NCI-H2029 (cell line): ENCODE measurements around the gene ARPP21.

Experiments used
- DNase-seq: peaks from one replicate; lab custom pipeline; 2025; lab: John Stamatoyannopoulos, UW

Gene ARPP21

DNA sequence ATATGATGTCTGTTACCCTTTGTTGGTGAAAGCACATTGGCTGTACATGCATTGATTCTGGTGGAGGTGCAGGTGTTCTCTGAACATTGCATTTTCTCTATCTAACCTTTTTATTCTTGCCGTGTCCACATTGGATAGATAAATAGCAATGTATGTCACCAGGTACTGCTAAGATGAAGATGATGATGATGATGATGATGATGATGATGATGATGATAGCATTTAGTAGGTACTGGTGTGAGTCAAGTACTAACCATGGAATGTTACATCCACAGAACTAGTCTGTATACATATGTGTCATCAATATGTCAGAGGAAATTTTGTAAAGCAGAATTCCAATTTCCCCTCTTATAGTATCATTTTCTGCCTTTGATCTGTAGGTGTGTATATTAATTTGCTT is 36.3 kb downstream of the ARPP21 start:
- DNase-seq: no peak

DNA sequence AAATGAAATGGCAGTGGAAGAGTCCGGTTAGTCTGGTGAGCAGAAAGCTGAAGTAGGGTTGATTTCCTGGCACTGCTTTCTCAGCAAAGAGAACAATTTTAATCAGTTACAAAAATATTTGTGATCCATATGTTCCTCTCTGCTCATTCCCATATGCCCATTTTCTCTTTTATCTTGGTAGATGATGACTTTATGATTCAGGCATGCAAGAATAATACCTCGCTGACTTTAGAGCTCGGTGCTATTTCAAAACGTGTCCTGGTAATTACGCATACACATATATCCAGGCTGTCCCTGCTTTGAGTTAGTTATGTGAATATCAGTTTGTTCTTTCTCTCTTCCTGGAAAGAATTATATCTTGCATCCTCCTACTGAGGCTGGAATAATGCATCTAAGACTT is 38.5 kb downstream of the ARPP21 start:
- DNase-seq: no peak

DNA sequence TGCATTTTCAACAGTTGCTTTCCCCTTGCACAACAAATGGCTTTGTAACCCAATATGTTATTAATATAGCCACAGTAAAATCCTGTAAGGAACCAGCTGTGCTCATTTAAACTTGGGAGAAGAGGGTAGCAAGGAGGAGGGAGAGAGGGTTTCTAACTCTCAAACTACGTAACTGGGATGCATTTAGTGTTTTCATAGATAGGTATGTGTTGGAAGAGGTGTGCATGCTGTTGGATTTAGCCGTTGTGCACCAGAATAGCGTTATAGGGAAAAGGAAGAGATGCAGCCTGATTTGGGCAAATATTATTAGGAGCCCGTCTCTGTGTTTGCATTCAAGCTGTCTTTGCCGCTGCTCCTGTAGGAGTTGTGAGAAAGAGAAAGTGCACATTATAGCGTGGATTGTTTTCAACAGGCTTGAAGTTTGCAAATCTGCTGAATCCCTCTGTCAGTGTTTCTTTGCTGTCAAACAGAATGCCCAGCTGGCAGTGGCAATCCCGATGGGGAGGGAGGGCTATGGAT is 39.4 kb downstream of the ARPP21 start:
- DNase-seq: no peak

DNA sequence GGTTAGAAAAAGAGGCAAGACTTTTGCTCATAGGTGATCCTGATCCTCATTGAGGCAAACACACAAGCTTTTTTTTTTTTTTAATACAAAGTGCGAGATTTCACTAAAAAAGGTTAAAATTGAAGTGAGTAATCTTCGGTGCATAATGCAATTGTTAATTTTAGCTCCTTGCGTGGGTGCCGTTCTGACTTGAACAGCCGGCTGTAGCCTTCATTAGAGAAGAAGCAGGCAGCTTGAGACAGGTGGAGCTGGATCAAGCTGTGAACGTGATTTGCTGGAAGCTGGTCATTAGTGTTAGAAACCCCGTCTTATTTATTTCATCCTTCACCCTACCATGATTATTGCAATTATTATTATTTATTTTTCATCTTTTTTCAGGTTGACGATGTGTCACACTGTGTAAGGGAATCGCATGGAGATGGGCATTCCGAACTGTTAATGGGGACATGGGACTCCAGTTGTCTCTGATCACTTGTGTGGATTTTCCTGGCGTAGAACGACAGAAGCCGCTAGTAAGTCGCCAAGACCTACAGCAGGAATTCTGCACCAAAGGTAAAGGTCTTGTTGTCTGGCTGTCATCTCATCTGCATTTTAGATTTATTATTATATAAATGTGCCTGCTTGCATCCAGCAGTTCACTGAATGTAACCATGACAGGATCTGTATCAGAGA is 40.2 kb downstream of the ARPP21 start:
- no peak for DNase-seq

DNA sequence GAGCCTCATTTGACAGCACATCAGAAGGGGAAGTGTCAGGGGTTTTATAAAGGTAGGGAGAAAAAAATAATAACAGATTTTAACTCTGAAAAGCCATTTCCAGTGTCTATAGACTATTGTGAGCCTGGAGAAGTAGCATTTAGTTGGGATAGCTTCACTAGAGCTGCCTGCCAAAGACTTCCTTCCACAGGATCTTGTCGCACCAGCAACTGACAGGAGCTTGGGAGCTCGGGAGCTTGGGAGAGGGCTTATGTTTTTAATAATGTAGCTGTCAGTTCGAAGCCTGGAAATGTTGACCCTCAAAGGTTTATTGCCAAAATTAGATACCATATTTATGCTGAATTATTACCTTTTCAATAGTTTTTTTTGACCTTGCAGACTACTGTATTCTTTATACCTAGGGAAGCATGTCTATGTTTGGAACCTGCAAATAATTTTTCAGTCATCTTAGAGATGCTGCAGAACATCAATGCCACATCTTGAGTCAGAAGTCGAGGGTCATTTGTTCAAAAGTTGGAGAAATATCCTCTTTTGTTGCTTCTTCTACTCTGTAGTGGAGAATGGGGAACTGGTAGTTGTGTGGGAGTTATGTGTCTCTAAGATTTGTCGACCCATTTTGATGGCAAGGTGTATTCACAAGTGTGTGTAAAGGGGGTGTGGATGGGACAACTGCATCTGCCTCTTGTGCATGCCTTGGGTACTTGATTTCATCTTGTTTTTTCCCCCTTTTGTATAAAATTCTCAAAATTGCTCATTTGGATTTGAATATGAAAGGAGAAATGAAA is 41.7 kb downstream of the ARPP21 start:
- no peak for DNase-seq

DNA sequence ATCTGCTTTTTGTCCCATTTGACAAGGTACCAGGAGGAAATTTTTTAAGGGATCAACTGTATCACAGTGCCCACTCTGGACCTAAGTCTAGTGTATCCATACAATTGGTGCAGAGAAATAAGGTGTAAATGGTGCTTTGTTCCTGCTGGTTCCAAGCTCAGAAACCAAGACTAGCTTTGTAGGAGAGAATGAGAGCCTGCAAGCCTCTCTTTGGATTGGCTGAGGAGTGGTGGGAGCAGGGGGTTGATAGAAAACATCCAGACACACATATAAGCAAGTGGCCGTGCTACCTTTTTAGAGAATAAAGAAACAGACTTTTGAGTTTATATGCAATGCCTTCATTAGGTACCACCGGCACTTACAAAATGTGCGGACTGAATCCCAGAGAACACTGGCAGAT is 45.8 kb downstream of the ARPP21 start:
- no peak for DNase-seq

DNA sequence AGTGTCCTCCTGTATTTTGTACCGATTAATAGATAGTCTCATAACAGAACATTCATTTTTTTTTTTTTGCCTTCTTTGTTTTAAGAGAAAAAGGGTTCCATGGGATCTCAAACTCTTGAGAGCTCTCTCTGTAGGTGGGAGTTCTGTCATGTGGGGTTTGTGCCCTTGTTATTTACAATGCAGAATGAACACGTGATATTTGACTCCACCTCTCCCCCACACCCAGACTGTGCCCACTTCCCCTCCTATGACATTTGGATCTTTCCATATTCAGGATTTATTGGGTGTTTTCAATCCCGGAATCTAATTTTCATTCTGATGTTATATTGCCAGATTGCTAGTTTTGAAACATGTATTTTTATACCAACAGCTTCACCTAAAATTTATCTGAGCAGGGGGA is 49.5 kb downstream of the ARPP21 start:
- DNase-seq: no peak

DNA sequence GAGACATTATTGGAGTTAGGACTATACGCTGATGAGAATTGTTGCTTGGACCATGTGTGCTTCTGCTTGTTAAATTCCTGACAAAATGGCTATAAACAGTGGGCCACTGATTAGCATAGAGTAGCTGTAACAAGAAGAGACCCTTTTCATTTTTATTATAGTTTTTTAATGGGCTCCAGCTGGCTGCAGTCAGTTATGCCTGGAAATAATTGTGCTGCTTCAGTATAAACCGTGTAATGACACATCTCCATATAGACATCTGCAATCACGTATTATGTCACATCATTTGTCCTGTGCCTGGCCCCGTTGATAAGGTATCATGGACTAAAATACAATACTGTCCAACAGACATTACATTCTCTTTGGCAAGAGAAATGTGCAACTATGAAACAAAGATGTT is 50.9 kb downstream of the ARPP21 start:
- no peak for DNase-seq

DNA sequence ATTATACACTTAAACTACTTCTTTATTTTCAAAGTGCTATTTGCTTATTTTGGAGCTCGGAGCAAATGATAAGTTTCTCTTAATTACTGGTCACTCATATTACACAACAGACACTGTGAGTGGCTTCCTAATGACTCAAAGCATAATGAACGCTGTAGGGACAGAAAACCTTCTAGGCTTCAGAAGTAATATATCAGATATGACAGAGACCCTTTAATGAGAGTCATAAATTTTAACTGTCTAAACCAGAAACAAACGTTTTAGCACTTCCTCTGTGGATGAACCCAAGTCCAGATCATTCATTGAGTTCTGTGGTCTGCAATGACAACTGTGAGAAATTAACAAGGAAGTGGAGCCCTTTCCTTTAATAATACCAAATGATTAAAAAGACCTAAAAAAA is 66.6 kb downstream of the ARPP21 start:
- no peak for DNase-seq

DNA sequence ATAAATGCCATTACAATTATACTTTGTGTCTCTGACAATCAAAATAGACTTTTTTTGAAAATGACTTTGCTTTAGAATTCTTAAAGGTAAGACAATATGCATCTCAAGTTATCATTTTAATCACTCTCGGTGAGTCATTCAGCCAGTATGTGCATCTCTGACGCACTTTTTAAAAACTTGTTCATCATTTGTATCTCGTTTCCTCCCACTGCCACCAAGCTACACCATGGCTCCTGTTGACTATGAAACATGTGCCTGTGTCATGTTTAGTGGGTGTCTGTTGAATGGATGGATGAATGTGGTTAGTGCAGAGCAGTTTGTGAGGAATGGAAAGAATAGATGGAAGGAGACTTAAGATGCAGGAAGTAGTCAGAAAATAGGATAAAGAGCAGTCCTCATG is 68.6 kb downstream of the ARPP21 start:
- no peak for DNase-seq

DNA sequence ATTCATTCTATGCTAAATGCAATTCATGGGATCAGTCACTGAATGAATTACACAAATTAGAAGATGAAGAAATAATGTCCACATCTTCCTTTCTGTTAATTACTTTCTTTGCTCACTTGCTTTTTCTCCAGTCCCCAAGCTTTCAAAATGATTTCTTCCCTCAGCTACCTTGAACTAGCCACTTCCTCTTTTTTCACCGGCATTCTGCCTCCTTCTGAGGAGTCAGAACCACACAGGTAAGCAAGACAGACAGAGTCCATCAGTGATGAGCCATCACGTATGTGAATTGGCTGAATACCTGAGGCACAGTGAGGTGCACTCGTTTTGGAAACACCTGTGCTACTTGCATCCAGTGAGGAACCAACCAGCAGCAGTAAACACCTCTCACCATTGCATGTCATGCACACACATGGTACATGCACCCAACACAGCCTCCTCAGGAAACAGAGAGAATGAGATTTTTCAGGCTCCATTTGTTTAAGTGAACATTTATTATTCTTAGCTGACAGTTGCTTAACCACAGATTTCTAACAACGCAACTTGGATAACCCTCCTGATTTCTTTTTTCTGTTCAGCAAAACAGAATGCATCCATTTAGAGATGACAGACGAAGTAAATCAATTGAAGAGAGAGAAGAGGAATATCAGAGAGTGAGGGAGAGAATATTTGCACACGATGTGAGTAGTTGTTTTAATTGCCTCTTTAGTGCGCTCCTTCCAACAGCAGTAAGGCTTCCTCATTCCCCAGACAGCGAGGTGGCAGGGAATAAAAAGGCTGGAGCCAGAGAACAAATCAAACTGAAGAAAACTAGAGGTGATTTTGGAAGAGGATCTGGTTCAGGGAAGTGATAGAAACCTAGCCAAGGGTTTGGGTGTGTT is 69.3 kb downstream of the ARPP21 start:
- no peak for DNase-seq

DNA sequence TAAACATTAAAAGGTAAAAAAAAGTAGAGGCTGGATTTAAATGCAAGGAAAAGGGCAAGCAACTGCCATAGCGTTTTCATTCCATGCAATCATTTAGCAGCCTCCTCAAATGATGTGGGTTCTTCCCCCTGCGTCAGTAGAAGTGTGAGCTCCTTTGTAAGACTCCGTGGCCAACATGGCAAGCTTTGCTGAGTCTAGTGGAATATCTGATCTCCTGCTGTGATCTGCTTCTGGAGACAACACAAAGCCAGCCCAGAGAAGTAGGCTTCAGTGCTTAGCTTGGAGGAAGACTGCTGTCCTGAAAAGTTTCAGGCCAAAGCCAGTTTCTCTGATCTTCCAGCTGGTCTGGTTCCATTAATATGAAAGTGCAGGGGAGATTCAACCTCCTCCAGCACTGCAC is 70.4 kb downstream of the ARPP21 start:
- no peak for DNase-seq

DNA sequence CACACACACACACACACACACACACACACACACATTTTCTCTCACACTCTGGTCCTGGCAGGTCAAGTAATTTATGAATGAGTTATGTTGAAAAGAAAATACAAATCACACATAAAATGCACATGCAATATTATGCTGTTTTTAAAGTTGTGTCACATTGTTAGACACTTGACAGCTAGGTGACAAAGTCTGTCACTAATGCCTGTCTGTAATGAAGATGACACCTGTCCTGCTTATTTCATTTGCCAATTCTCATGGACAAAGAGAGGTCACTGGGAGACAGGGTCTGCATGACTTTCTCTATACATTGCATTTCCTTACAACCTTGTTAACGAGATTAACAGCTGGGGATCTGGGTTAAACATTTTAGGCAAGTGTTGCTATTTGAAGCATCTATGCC is 71.2 kb downstream of the ARPP21 start:
- no peak for DNase-seq

DNA sequence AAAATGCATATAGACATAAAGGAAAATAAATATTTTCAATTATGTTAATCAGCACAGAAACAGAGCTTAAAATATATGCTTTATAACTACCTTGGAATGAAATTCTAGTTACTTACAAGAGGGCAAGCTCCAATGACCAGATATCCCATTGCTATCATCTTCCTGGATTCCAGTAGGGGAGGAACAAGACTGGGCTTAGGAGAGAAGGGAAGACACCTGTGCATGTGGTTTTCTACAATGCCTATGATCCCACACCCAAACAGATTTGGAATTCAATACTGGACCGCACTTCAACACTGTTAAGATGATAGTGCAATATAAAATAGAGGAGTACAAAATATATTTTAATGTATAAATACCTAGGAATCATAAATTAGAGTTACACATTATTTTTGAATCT is 79.6 kb downstream of the ARPP21 start:
- no peak for DNase-seq

DNA sequence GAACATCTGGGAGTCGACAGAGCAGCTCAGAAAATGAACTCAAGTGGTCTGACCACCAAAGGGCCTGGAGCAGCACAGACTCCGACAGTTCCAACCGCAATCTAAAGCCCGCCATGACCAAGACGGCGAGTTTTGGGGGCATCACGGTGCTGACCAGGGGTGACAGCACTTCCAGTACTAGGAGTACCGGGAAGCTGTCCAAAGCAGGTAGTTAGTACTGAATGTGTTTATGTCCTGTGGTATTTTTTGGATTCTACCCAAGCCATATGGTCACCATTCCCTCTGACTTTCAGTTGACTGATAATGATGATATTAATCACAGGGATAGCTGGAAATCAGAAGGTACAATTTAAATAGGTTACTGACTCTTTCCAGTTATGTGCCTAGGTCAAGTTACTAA is 82.3 kb downstream of the ARPP21 start:
- DNase-seq: no peak

DNA sequence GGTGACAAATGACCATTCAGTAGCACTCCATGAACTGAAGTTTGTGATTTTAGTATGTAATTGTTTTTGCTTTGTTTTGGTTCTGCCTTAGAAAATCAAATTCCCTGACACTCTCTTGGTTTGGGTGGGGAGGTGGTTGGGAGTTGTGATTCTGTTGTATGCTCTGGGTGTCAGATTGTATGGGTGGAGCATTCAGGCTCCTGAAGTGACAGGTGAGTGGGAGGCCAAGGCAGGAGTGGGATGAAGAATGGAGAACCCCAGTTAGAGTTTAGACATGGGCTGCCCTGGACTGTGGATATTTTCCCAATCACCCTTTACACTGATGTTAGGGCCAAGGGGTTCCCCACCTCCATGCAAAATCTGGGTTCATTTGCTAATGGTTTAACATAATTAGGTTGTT is 83.6 kb downstream of the ARPP21 start:
- no peak for DNase-seq

DNA sequence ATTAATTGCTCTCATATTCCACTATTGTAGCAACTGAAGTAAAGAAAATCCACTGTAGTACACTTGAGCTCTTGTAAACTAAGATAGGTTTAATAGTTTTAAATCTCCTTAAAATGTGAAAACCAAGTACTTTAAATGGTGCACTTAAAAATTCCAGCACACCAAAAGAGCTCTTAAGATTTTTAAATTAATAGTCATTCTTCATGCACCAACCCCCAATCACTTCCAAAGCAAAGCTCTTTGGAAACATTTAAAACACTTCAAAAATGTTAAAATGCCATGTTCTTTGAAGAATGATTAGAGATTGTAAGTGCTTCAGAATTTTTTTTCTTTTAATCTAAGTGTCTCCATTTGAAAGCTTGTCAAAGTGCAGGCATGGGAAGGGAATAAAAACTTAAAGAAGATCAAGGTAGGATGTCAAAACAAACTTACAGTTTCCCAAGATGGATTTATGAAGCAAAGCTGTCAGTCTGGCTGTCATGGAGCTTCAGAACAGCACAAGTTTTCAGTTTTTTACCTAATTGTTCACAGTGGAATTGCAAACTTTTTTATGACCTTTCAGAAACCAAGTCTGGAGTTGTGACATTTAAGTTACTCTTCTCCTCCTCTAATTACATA is 84.3 kb downstream of the ARPP21 start:
- no peak for DNase-seq

DNA sequence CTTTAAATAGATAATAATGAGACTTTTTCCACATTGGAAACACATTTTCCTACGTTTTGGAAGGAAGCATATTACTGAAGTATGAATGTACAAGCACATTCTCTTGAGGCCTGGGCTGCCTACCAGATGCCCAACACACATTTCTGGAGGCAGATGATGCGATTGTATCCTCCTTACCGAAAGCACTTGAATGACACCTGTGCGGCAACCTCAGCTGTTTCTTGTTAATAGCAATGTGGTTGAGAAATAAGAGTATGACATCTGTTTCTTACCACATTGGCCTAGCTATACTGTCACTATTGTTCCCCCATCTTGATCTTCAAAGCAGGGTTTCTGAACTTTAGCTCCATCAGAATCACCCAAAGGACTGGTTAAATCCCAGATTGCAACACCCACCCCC is 84.8 kb downstream of the ARPP21 start:
- no peak for DNase-seq

DNA sequence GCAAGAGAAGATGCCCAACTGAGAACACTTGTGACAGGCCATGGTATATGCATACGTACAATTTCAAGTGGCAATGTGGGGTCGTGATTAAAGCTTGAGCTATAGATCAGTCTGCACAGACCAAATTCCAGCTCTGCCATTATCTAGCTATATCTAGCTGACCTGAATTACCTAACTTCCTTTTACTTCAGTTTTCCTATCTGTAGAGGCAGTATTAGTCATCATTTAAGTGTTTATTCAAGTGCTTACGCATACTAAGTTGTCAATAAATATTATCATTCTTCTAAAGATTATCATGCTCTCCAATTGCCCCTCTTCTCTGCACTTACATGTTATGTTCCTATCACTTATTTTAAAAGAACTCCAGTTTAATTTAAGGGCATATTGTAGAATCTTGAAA is 87.9 kb downstream of the ARPP21 start:
- DNase-seq: no peak

DNA sequence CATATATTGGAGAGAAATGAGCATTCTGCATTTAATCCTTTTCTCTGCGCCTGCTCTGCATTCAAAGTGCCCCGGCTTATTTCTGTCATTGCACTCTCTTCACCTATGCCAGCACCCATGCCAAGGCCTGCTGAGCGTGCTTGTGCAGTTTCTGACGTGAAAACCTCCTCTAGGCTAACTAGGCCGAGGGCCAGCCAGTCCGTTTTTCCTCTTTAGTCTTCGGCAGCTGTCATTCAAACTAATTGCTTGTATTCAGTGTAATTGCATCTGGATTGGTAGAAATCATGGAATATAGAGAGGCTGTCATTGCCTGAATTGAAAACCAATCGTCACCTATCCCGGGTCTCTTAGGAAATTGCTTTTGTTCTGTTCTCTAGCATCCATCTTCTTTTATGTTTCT is 94.0 kb downstream of the ARPP21 start:
- DNase-seq: no peak

DNA sequence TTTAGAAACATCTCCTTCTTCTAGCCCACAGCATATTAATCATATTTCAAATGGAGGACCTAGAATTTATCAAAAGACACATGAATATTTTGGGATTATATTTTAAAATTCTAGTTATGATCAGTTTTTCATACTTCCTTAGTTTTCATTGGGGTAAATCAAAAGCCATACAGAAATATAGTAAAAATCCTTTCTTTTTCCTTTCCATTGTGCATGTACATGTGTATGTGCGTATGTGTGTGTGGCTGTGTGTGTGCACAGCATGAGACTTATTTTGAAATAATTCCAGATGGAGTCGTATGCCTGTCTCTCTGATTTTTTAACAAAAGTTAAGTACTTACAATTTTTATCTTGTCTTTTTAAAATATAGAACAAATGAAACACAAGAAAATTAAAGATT is 94.5 kb downstream of the ARPP21 start:
- DNase-seq: no peak

DNA sequence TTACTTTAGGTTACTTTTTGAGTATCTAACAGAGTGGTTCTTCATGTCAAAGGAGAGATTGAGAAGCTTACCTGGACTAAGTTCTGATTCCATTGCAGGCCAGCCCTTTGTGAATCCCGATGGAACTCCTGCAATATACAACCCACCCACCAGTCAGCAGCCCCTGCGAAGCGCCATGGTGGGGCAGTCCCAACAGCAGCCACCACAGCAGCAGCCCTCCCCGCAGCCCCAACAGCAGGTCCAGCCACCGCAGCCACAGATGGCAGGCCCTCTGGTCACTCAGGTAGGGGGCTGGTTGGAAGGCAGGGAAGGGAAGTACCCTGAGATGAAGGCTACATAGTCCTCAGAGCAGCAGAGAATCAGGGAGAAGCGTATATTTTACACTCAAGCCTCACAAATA is 97.8 kb downstream of the ARPP21 start:
- DNase-seq: no peak
